DND-41 (cell line): ENCODE measurements around the gene IFI44.

Experiments
- ATAC-seq: fragments of 200-7000 bp; cut with Tn5 transposase; 3 replicates; pipeline ENCODE4 v1.9.1; 2021; ENCODE audit warnings: low read depth; ENCODE audit not compliant: insufficient read depth
- DNase-seq: peaks from one replicate; pipeline ENCODE4 v3.0.0-alpha.2; 2020
- H2AFZ ChIP-seq: 2 replicates; pipeline ENCODE4 v1.6.0; 2012; ENCODE audit warnings: low read depth, low read length
- H3K27ac ChIP-seq: 2 replicates; pipeline ENCODE4 v1.5.1; 2012; ENCODE audit warnings: low read length, inconsistent platforms
- H3K27me3 ChIP-seq: fragments of 200-600 bp; sonication (generic); 2 replicates; pipeline ENCODE4 v1.6.0; 2012; ENCODE audit warnings: low read length, mild to moderate bottlenecking, inconsistent platforms; ENCODE audit not compliant: insufficient read depth, poor library complexity
- H3K36me3 ChIP-seq: 2 replicates; pipeline ENCODE4 v1.5.1; 2012; ENCODE audit warnings: low read length, inconsistent platforms; ENCODE audit not compliant: insufficient read depth
- H3K4me1 ChIP-seq: 2 replicates; pipeline ENCODE4 v1.5.1; 2012; ENCODE audit warnings: mild to moderate bottlenecking, low read length; ENCODE audit not compliant: insufficient read depth
- H3K4me2 ChIP-seq: 2 replicates; pipeline ENCODE4 v1.6.0; 2012; ENCODE audit warnings: mild to moderate bottlenecking, moderate library complexity, low read length, inconsistent platforms; ENCODE audit not compliant: insufficient read depth
- H3K4me3 ChIP-seq, 2 experiments: fragments of 200-600 bp in 1 of 2; shearing (Covaris generic) in 1 of 2; 2 replicates each; pipeline ENCODE4 v1.5.1; 2012 to 2016; ENCODE audit warnings: inconsistent platforms in 2 of 2, low read length in 2 of 2, mild to moderate bottlenecking in 2 of 2, low read depth in 1 of 2, moderate library complexity in 1 of 2
- H3K79me2 ChIP-seq: 2 replicates; pipeline ENCODE4 v1.6.0; 2012; ENCODE audit warnings: low read length, inconsistent platforms; ENCODE audit not compliant: insufficient read depth
- H3K9ac ChIP-seq: 2 replicates; pipeline ENCODE4 v1.6.0; 2012; ENCODE audit warnings: low read depth, mild to moderate bottlenecking, inconsistent platforms, low read length, moderate library complexity
- H3K9me3 ChIP-seq: 2 replicates; pipeline ENCODE4 v1.5.1; 2012; ENCODE audit warnings: low read length, moderate library complexity, mild to moderate bottlenecking, inconsistent platforms; ENCODE audit not compliant: insufficient read depth, severe bottlenecking
- H4K20me1 ChIP-seq: 2 replicates; pipeline ENCODE4 v1.6.0; 2012; ENCODE audit warnings: low read length; ENCODE audit not compliant: insufficient read depth
- CTCF ChIP-seq: IDR thresholded peaks from 2 replicates; pipeline ENCODE4 v1.5.1; 2012; ENCODE audit warnings: borderline replicate concordance, low read length, moderate library complexity, mild to moderate bottlenecking; ENCODE audit not compliant: poor library complexity, severe bottlenecking; ENCODE audit errors: extremely low read depth
- EZH2 ChIP-seq: IDR thresholded peaks from 3 replicates; pipeline ENCODE4 v1.6.1; 2012; ENCODE audit warnings: borderline replicate concordance, low read depth, mild to moderate bottlenecking, moderate library complexity, low read length, inconsistent platforms; ENCODE audit not compliant: severe bottlenecking

IFI44 gene

GRCh38 chr1:78658901-78659300 lies 9.3 kb downstream of the IFI44 start:
- H3K4me3 ChIP-seq, result no peak overlapping the region
- DNase-seq (no peak), ATAC-seq (no peak)
- no peaks in the 10 kb centered on the region for H3K27me3 ChIP-seq
- peaks cover 3% of the 10 kb centered on the region; the same call in 1 of the 2 replicates for H3K4me1 ChIP-seq
- no peak overlapping the region for H3K4me2 ChIP-seq
- peaks cover 10% of the 10 kb centered on the region for H3K79me2 ChIP-seq
- H3K36me3 ChIP-seq, result peaks cover 85% of the 10 kb centered on the region
- no peaks in the 10 kb centered on the region for H4K20me1 ChIP-seq
- TF ChIP-seq CTCF, result no peak
- TF ChIP-seq EZH2, result no peak
- H2AFZ ChIP-seq, result no peak overlapping the region
- H3K9me3 ChIP-seq, result no peaks in the 10 kb centered on the region
- H3K27ac ChIP-seq, result no peak overlapping the region
- H3K9ac ChIP-seq, result no peak overlapping the region

DNA sequence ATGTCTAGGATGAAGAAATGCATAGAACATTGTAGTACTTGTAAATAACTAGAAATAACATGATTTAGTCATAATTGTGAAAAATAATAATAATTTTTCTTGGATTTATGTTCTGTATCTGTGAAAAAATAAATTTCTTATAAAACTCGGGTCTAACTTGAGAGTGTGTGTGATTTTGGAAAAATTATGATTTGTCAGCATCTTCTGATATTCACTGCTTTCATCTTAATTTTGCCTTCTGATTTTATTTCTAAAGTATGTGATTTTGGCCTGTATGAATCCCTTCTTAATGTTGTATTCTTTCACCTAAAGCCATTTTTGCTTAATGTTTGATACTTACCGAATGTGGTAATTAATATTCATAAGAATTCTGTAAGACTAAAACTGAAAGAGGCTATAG lies 14.3 kb downstream of the IFI44 start:
- TF ChIP-seq CTCF (no peak), EZH2 (no peak)
- no peaks in the 10 kb centered on the region for H3K27me3 ChIP-seq
- no peak for ATAC-seq

DNA sequence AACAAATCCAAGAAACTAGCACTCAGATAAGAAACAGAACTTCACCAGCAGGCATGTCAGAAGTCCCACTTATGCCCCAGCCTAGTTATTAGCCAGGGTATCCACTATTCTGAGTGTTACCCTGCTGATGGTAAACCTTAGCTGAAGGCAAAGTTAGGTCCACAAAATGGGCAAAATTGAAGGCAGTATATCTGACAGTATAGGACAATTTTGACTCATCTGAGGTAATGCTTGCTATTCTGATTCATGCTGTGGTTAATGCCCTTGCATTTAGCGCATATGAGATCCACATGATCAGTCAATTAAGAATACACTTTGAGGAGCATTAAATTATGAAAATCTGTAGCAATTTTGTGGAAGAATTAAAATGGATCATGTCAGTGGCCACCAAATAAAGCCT lies 15.1 kb downstream of the IFI44 start:
- Histone ChIP-seq H3K79me2 (no peaks in the 10 kb centered on the region), H3K4me2 (no peak overlapping the region), H3K27ac (no peak overlapping the region), H2AFZ (no peak overlapping the region), H4K20me1 (no peaks in the 10 kb centered on the region), H3K9ac (no peak overlapping the region), H3K4me3 (no peak overlapping the region), H3K9me3 (no peaks in the 10 kb centered on the region), H3K4me1 (no peaks in the 10 kb centered on the region), H3K36me3 (peaks cover 38% of the 10 kb centered on the region), H3K27me3 (no peaks in the 10 kb centered on the region)
- no peak for TF ChIP-seq CTCF
- DNase-seq (no peak), ATAC-seq (peak; percentile 22; the same call in 1 of the 3 replicates)

More for the DNA sequence above, 14.3 kb downstream of the IFI44 start:
- Histone ChIP-seq H3K9me3 (no peaks in the 10 kb centered on the region), H3K36me3 (peaks cover 46% of the 10 kb centered on the region), H3K27ac (no peak overlapping the region), H3K4me1 (no peaks in the 10 kb centered on the region), H3K4me3 (no peak overlapping the region), H4K20me1 (no peaks in the 10 kb centered on the region), H3K9ac (no peak overlapping the region), H3K79me2 (no peaks in the 10 kb centered on the region), H3K4me2 (no peak overlapping the region), H2AFZ (no peak overlapping the region)
- DNase-seq, result no peak

GRCh38 chr1:78665809-78666208 lies 16.2 kb downstream of the IFI44 start:
- TF ChIP-seq EZH2, result no peak
- no peak for TF ChIP-seq CTCF
- Histone ChIP-seq H2AFZ (no peak overlapping the region), H3K27me3 (no peaks in the 10 kb centered on the region), H3K27ac (no peak overlapping the region), H3K4me1 (no peaks in the 10 kb centered on the region), H3K9me3 (no peaks in the 10 kb centered on the region), H3K36me3 (peaks cover 28% of the 10 kb centered on the region), H3K4me3 (no peak overlapping the region), H3K4me2 (no peak overlapping the region), H3K9ac (no peak overlapping the region), H3K79me2 (no peaks in the 10 kb centered on the region), H4K20me1 (no peaks in the 10 kb centered on the region)
- DNase-seq (no peak), ATAC-seq (peak; percentile 31; the same call in 2 of the 3 replicates)
